HEK293T (cell line): Measurements from ENCODE around the gene ESYT3.

Experiments used
- CTCF ChIA-PET: fragments of 350-600 bp; formaldehyde crosslinking; extraction: SDS; loops from one replicate; lab custom pipeline; 2021; ENCODE audit warnings: antibody characterized with exemption, inconsistent platforms; lab: Yijun Ruan, JAX
- POLR2A ChIA-PET: fragments of 350-600 bp; formaldehyde crosslinking; extraction: SDS; loops from one replicate; lab custom pipeline; 2020; ENCODE audit warnings: antibody characterized with exemption, inconsistent platforms; lab: Yijun Ruan, JAX
- DNase-seq: peaks from one replicate; pipeline ENCODE4 v3.0.0; 2012; ENCODE audit warnings: mixed read lengths; ENCODE audit errors: extremely low spot score
- ARNT ChIP-seq: fragments of 450-650 bp; IDR thresholded peaks from 2 replicates; pipeline ENCODE4 v1.6.1; 2017; ENCODE audit warnings: mild to moderate bottlenecking
- BHLHE40 ChIP-seq: fragments of 450-650 bp; IDR thresholded peaks from 2 replicates; pipeline ENCODE4 v1.6.1; 2016; ENCODE audit warnings: mild to moderate bottlenecking, moderate library complexity, borderline replicate concordance
- CTBP1 ChIP-seq: fragments of 450-650 bp; IDR thresholded peaks from 2 replicates; pipeline ENCODE4 v1.6.1; 2016; ENCODE audit warnings: borderline replicate concordance
- ELF4 ChIP-seq: fragments of 450-650 bp; IDR thresholded peaks from 2 replicates; pipeline ENCODE4 v1.6.1; 2017; ENCODE audit warnings: antibody characterized with exemption
- FOXA1 ChIP-seq: fragments of 450-650 bp; IDR thresholded peaks from 2 replicates; pipeline ENCODE4 v1.6.1; 2016; ENCODE audit warnings: mild to moderate bottlenecking
- FOXK2 ChIP-seq: fragments of 450-650 bp; IDR thresholded peaks from 2 replicates; pipeline ENCODE4 v1.6.1; 2016; ENCODE audit warnings: mild to moderate bottlenecking
- FOXM1 ChIP-seq: fragments of 450-650 bp; IDR thresholded peaks from 2 replicates; pipeline ENCODE4 v1.6.1; 2017; ENCODE audit warnings: mild to moderate bottlenecking, borderline replicate concordance
- HDGF ChIP-seq: fragments of 450-650 bp; IDR thresholded peaks from 2 replicates; pipeline ENCODE4 v1.6.1; 2017; ENCODE audit warnings: antibody characterized with exemption, borderline replicate concordance
- L3MBTL2 ChIP-seq: fragments of 450-650 bp; conservative IDR thresholded peaks from 2 replicates; pipeline ENCODE4 v1.6.1; 2016; ENCODE audit warnings: mild to moderate bottlenecking
- LEF1 ChIP-seq: fragments of 450-650 bp; IDR thresholded peaks from 2 replicates; pipeline ENCODE4 v1.6.1; 2017; ENCODE audit warnings: mild to moderate bottlenecking, borderline replicate concordance
- NFRKB ChIP-seq: fragments of 450-650 bp; IDR thresholded peaks from 2 replicates; pipeline ENCODE4 v1.6.1; 2016; ENCODE audit warnings: mild to moderate bottlenecking, moderate library complexity
- SP1 ChIP-seq: fragments of 450-650 bp; IDR thresholded peaks from 2 replicates; pipeline ENCODE4 v1.6.1; 2017
- SUZ12 ChIP-seq: fragments of 450-650 bp; IDR thresholded peaks from 2 replicates; pipeline ENCODE4 v1.6.1; 2016; ENCODE audit warnings: mild to moderate bottlenecking
- TARDBP ChIP-seq: fragments of 450-650 bp; IDR thresholded peaks from 2 replicates; pipeline ENCODE4 v1.6.1; 2016
- ZNF384 ChIP-seq: fragments of 450-650 bp; IDR thresholded peaks from 2 replicates; pipeline ENCODE4 v1.6.1; 2016
- TF ChIP-seq, protein P1 (sequence below): fragments of 450-650 bp; IDR thresholded peaks from 2 replicates; pipeline ENCODE4 v1.6.1; 2016

The ESYT3 gene, protein sequence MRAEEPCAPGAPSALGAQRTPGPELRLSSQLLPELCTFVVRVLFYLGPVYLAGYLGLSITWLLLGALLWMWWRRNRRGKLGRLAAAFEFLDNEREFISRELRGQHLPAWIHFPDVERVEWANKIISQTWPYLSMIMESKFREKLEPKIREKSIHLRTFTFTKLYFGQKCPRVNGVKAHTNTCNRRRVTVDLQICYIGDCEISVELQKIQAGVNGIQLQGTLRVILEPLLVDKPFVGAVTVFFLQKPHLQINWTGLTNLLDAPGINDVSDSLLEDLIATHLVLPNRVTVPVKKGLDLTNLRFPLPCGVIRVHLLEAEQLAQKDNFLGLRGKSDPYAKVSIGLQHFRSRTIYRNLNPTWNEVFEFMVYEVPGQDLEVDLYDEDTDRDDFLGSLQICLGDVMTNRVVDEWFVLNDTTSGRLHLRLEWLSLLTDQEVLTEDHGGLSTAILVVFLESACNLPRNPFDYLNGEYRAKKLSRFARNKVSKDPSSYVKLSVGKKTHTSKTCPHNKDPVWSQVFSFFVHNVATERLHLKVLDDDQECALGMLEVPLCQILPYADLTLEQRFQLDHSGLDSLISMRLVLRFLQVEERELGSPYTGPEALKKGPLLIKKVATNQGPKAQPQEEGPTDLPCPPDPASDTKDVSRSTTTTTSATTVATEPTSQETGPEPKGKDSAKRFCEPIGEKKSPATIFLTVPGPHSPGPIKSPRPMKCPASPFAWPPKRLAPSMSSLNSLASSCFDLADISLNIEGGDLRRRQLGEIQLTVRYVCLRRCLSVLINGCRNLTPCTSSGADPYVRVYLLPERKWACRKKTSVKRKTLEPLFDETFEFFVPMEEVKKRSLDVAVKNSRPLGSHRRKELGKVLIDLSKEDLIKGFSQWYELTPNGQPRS

DNA sequence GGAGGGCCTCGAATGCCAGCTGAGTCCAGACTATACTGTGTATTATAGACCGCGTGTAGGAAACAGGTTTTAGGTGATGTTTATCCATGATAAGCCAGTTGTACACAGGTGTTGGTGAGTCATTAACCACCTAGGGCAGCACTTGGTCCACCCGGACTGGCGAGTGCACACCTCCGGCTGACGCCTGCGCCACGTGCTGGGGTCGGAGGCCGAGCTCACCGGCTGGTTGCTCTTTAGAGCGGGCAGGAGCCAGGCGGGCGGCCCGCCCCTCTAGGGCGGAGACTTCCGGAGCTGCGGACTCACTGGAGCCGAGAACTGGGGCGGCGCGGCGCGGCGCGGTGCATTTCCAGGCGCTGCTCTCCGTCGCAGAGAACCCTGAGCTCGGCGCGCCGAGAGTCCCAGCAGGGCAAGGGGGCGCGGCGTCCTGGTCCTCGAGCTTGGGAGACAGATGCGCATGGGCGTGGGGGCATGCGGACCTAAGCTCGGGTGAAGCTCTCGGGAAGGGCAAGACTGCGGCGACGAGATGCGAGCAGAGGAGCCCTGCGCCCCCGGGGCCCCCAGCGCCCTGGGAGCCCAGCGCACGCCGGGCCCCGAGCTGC, at the start of gene ESYT3:
Gene ESYT3 (plus strand): TSS at position 341 of the 599 bp plus-strand sequence. CDS start 183 bp downstream, at position 524.
- ChIA-PET CTCF (no interaction called here), POLR2A (no interaction called here)
- TF ChIP-seq LEF1 (no peak), SUZ12 (no peak), ARNT (no peak), FOXA1 (no peak), SP1 (no peak), L3MBTL2 (no peak), FOXK2 (no peak), CTBP1 (no peak), ELF4 (no peak), FOXM1 (no peak), BHLHE40 (no peak), ZNF384 (no peak), NFRKB (no peak), HDGF (no peak), TARDBP (no peak)
- TF ChIP-seq, protein P1, sequence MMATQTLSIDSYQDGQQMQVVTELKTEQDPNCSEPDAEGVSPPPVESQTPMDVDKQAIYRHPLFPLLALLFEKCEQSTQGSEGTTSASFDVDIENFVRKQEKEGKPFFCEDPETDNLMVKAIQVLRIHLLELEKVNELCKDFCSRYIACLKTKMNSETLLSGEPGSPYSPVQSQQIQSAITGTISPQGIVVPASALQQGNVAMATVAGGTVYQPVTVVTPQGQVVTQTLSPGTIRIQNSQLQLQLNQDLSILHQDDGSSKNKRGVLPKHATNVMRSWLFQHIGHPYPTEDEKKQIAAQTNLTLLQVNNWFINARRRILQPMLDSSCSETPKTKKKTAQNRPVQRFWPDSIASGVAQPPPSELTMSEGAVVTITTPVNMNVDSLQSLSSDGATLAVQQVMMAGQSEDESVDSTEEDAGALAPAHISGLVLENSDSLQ: no peak
- DNase-seq: no peak

DNA sequence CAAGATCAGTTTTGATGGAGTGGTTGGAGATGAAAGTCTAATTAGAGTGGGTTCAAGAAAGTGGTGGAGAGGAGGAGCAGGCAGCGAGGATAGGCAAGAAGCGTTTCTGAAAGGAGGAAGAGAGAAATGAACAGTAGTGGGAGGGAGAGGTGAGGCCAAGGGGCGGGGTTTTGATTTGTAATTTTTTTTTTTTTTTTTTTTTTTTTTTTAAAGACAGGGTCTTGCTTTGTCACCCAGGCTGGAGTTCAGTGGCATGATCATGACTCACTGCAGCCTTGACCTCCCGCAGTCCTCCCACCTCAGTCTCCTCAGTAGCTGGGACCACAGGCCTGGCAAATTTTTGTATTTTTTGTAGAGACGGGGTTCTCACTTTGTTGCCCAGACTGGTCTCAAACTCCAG, 49.4 kb upstream of the ESYT3 start:
- no peak for TF ChIP-seq NFRKB
- TF ChIP-seq CTBP1: no peak
- no peak for TF ChIP-seq FOXA1
- no peak for TF ChIP-seq L3MBTL2
- no peak for TF ChIP-seq ELF4
- TF ChIP-seq, protein P1: no peak
- no peak for TF ChIP-seq FOXK2
- no peak for TF ChIP-seq ARNT
- no peak for TF ChIP-seq SP1
- no peak for TF ChIP-seq ZNF384
- DNase-seq: no peak
- POLR2A ChIA-PET: no interaction called here
- CTCF ChIA-PET: no interaction called here

DNA sequence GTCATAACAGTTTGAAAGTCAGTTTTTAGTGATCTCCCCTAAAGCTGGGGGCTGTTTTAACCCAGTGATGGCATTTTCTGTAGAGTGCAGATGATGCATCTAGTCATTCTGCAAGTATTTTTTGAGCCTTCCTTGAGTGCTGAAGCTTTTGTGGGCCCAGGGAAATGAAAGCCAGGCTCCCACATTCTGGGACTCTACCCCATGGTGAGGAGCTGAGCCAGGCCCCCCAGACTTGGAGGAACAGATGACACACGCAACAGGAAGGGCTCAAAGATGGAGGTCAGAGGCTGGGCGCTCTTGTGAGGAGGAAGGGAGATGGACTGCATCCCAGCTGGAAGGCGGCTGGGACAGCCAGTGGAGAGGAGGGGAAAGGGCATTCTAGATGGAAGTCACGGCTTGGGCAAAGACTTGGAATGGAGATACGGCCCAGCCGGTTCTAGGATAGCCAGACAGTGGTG, 45.2 kb upstream of the ESYT3 start:
- CTCF ChIA-PET: interaction anchor here (1.2 kb wide), 1 partner anchor 29 kb away, joined by 5 read pairs; no protein-coding TSS in a partner anchor

DNA sequence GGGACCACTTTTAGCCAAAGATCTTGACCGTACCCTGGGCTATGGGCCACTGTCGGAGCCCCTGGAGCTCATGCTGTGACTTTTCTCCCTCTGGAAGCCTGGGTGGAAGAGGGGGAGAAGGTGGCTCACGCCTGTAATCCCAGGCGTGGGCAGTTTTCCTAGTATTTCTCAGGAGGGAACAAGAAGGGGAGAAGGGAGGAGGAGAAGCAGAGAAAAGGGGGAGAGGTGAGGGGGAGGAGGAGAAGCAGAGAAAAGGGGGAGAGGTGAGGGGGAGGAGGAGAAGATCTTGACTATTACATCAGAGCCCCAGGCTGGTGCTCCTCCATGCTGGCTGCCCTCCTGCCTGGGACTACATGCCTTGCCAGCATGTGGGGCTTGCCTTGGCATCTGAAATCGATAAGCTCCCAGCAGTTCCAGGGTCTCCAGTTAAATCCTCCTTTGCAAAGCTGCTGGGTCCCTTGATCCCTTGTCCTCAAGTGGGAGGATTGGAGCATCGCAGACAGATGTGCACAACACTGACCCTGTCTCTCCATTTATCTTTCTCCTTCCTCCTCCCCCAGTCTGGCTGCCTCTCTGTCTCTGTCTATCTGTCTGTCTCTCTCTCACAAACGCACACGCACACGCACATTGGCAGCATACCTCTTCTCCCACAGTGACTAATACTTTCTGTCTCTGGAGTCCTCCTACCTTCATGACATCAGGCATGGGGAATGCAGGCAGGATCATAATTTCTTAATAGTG, 44.4 kb upstream of the ESYT3 start:
- ChIA-PET CTCF (interaction anchor here (0.9 to 1.2 kb wide), 2 partner anchors 10 to 28 kb away, joined by 4 to 5 read pairs; no protein-coding TSS in a partner anchor), POLR2A (no interaction called here)
- DNase-seq: no peak
- TF ChIP-seq SP1 (no peak), FOXM1 (no peak), ARNT (no peak), CTBP1 (no peak), ELF4 (no peak), ZNF384 (no peak), BHLHE40 (no peak), NFRKB (no peak), FOXA1 (no peak), SUZ12 (no peak), FOXK2 (no peak), LEF1 (no peak), HDGF (no peak), TARDBP (no peak), L3MBTL2 (no peak)
- TF ChIP-seq, protein P1: no peak

More for the DNA sequence above, 45.2 kb upstream of the ESYT3 start:
- DNase-seq: no peak
- POLR2A ChIA-PET: no interaction called here
- TF ChIP-seq LEF1 (no peak), HDGF (no peak), ELF4 (no peak), SUZ12 (no peak), NFRKB (no peak), TARDBP (no peak), SP1 (no peak), ZNF384 (no peak), L3MBTL2 (no peak), FOXK2 (no peak), ARNT (no peak), CTBP1 (no peak), FOXM1 (no peak), BHLHE40 (no peak), FOXA1 (no peak)
- TF ChIP-seq, protein P1: no peak
